PC-9 (cell line): ENCODE data around the gene SGCE.

ENCODE experiments used
- CTCF ChIP-seq: fragments of 200-600 bp; sonication (generic); conservative IDR thresholded peaks from 2 replicates; pipeline ENCODE4 v1.6.1; 2017; ENCODE audit warnings: mixed run types, antibody characterized with exemption, mild to moderate bottlenecking, moderate library complexity
- EZH2 ChIP-seq: fragments of 200-600 bp; sonication (generic); IDR thresholded peaks from 2 replicates; pipeline ENCODE4 v1.8.0; 2017; ENCODE audit warnings: antibody characterized with exemption, low read depth

- TF ChIP-seq CTCF (no peak), EZH2 (no peak)
Measured at GRCh38 chr7:94701555-94701973, 45.6 kb upstream of the SGCE start.
